GM10248 (cell line): ENCODE measurements around the gene CDK4.

Experiments used
- CTCF ChIA-PET: fragments of 300-600 bp; sonication (Branson Sonifier 250); formaldehyde crosslinking; extraction: SDS; loops from one replicate; lab custom pipeline; 2021; ENCODE audit warnings: antibody characterized with exemption; lab: Yijun Ruan, JAX
- POLR2A ChIA-PET: fragments of 350-650 bp; sonication (Branson Sonifier 250); formaldehyde crosslinking; extraction: SDS; loops from one replicate; lab custom pipeline; 2020; ENCODE audit warnings: antibody characterized with exemption; lab: Yijun Ruan, JAX
- DNase-seq: peaks from one replicate; pipeline ENCODE4 v3.0.0; 2012; ENCODE audit errors: extremely low spot score
- CTCF ChIP-seq: IDR thresholded peaks from 2 replicates; pipeline ENCODE4 v1.5.1; 2012; ENCODE audit warnings: mild to moderate bottlenecking, low read depth; ENCODE audit errors: extremely low read depth, missing control alignments, control extremely low read depth

Gene CDK4

GRCh38 chr12:57769594-57769993, 17.5 kb upstream of the CDK4 start:
- no peak for TF ChIP-seq CTCF
- no peak for DNase-seq
- ChIA-PET POLR2A (interaction anchor here (0.6 kb wide), 1 partner anchor 25 kb away, joined by 3 read pairs; the partner anchor contains the start of gene TSPAN31), CTCF (interaction anchor here (2.8 to 4.7 kb wide), 2 partner anchors 13 kb away, joined by 9 to 61 read pairs; partner anchors contain the start of gene TSFM)

GRCh38 chr12:57767876-57768275, 15.8 kb upstream of the CDK4 start:
- no peak for TF ChIP-seq CTCF
- CTCF ChIA-PET: interaction anchor here (0.8 to 4.7 kb wide), 7 partner anchors 9 to 315 kb away, joined by 3 to 61 read pairs (median 4); partner anchors contain the start of gene TSFM
- no peak for DNase-seq
- POLR2A ChIA-PET: no interaction called here

GRCh38 chr12:57767305-57767698, 15.2 kb upstream of the CDK4 start:
- ChIA-PET POLR2A (no interaction called here), CTCF (interaction anchor here (0.8 to 4.7 kb wide), 9 partner anchors 8 to 314 kb away, joined by 3 to 61 read pairs (median 4); partner anchors contain the start of gene TSFM)
- no peak for TF ChIP-seq CTCF
- DNase-seq: no peak

GRCh38 chr12:57766464-57767304, 14.6 kb upstream of the CDK4 start, which contains the start of gene CYP27B1:
CYP27B1 (minus strand) TSS chr12:57767078; CDS start chr12:57767041, 37 bp downstream.
- ChIA-PET POLR2A (no interaction called here), CTCF (interaction anchor here (0.9 to 4.7 kb wide), 8 partner anchors 8 to 314 kb away, joined by 3 to 61 read pairs (median 4); partner anchors contain the start of genes CTDSP2 and TSFM)
- DNase-seq: no peak
- TF ChIP-seq CTCF: no peak

GRCh38 chr12:57765698-57766463, 13.8 kb upstream of the CDK4 start:
- DNase-seq: no peak
- TF ChIP-seq CTCF: no peak
- POLR2A ChIA-PET: no interaction called here
- CTCF ChIA-PET: interaction anchor here (0.9 to 4.7 kb wide), 7 partner anchors 9 to 144 kb away, joined by 3 to 61 read pairs (median 3); partner anchors contain the start of genes AVIL, CTDSP2 and TSFM

- peak; percentile 60 for DNase-seq
- TF ChIP-seq CTCF: peak; percentile 68
- CTCF ChIA-PET: interaction anchor here (0.6 to 4.7 kb wide), 9 partner anchors 8 to 182 kb away, joined by 3 to 61 read pairs (median 3); partner anchors contain the start of genes AVIL, CDK4 and TSFM
- POLR2A ChIA-PET: no interaction called here
Observed at GRCh38 chr12:57765003-57765697, 13.0 kb upstream of the CDK4 start.
